HepG2 (cell line): ENCODE measurements around the gene FGF9. TPM values are rescaled to one million over a fixed set of nuclear protein-coding genes. Genes with fewer than 3 reads are reported as not detected.

ENCODE experiments used
- ASH2L ChIP-seq: fragments of 300-600, 200-600 bp; sonication (generic); IDR thresholded peaks from 2 replicates; pipeline ENCODE4 v1.7.0; 2017; ENCODE audit warnings: low read depth, mild to moderate bottlenecking, moderate library complexity, mixed read lengths, low read length; ENCODE audit not compliant: insufficient read length
- FOSL1 ChIP-seq: sonication (generic); formaldehyde crosslinking; IDR thresholded peaks from 2 replicates; pipeline ENCODE4 v1.9.0; 2021; ENCODE audit warnings: missing genetic modification reagents, borderline replicate concordance
- HINFP ChIP-seq: sonication (generic); formaldehyde crosslinking; IDR thresholded peaks from 2 replicates; pipeline ENCODE4 v1.4.0; 2020; ENCODE audit warnings: low read depth, mild to moderate bottlenecking, missing genetic modification reagents
- HOXA3 ChIP-seq: sonication (generic); formaldehyde crosslinking; IDR thresholded peaks from 2 replicates; pipeline ENCODE4 v1.5.0; 2020; ENCODE audit warnings: missing genetic modification reagents
- NFIB ChIP-seq: sonication (generic); formaldehyde crosslinking; IDR thresholded peaks from 2 replicates; pipeline ENCODE4 v1.9.0; 2021; ENCODE audit warnings: missing genetic modification reagents, mild to moderate bottlenecking, borderline replicate concordance
- RXRA ChIP-seq: sonication (generic); formaldehyde crosslinking; IDR thresholded peaks from 2 replicates; pipeline ENCODE4 v1.5.1; 2020; ENCODE audit warnings: missing genetic modification reagents
- SKIL ChIP-seq: sonication (generic); formaldehyde crosslinking; IDR thresholded peaks from 2 replicates; pipeline ENCODE4 v1.8.0; 2022; ENCODE audit warnings: missing genetic modification reagents, mild to moderate bottlenecking, moderate library complexity, borderline replicate concordance
- ZMYM4 ChIP-seq: sonication (generic); formaldehyde crosslinking; IDR thresholded peaks from 2 replicates; pipeline ENCODE4 v1.8.1; 2023; ENCODE audit warnings: mild to moderate bottlenecking, missing genetic modification reagents
- ZNF235 ChIP-seq: sonication (generic); formaldehyde crosslinking; IDR thresholded peaks from 2 replicates; pipeline ENCODE4 v1.8.1; 2023; ENCODE audit warnings: mild to moderate bottlenecking, missing genetic modification reagents, borderline replicate concordance
- ZNF367 ChIP-seq: sonication (generic); formaldehyde crosslinking; IDR thresholded peaks from 2 replicates; pipeline ENCODE4 v1.4.0; 2020; ENCODE audit warnings: missing genetic modification reagents, borderline replicate concordance
- ZNF629 ChIP-seq: sonication (generic); formaldehyde crosslinking; conservative IDR thresholded peaks from 2 replicates; pipeline ENCODE4 v1.5.0; 2020; ENCODE audit warnings: missing genetic modification reagents
- polyA plus RNA-seq, 8 experiments: library from polyadenylated mRNA; depleted of rRNA in 3 of 8; stranded (reverse) in 7 of 8; unstranded in 1 of 8; fragments of >200 nt; fragmentation: Illumina TruSeq in 4 of 8; extraction: Trizol in 4 of 8; gene quantifications; 2 replicates each; pipeline versions ENCODE4 v1.2.1 to v1.2.3, GENCODE V29; 2011 to 2016; ENCODE audit warnings: low read depth in 4 of 8, missing spikeins in 1 of 8, mixed read lengths in 1 of 8; ENCODE audit not compliant: insufficient read depth in 1 of 8
- total RNA-seq, 5 experiments: library from RNA; depleted of rRNA; stranded (reverse); fragments of >200 nt; fragmentation: Illumina TruSeq; extraction: Trizol; gene quantifications; 2 replicates each; pipeline ENCODE4 v1.2.3, GENCODE V29; 2016; ENCODE audit warnings: low read depth in 1 of 5

Gene FGF9
- total and polyA plus RNA-seq, 2 of the 13 experiments (the other 11 are each of a cell fraction or from before 2014, with no cell fraction given): not detected

GRCh38 chr13:21670883-21671619 lies at the start of gene FGF9 (continued):
- TF ChIP-seq RXRA (CRISPR knock-in tag): no peak
- TF ChIP-seq ZMYM4 (CRISPR knock-in tag): peak; percentile 96
- no peak for TF ChIP-seq NFIB
- TF ChIP-seq FOSL1 (CRISPR knock-in tag): no peak
- no peak for TF ChIP-seq HINFP (CRISPR knock-in tag)
- TF ChIP-seq SKIL: no peak
- TF ChIP-seq ASH2L: peak; percentile 10
- no peak for TF ChIP-seq ZNF367 (CRISPR knock-in tag)
- TF ChIP-seq HOXA3 (CRISPR knock-in tag): peak; percentile 62
- TF ChIP-seq ZNF629: no peak
- no peak for TF ChIP-seq ZNF235 (CRISPR knock-in tag)
